ENCODE measurements around the gene CTNND2.
A peak's percentile ranks its signal among the peaks of the same experiment; 100 is the strongest.
"Not testable (repeated sequence)": the region's sequence is repeated elsewhere in the genome, so short reads cannot be mapped to it uniquely, and the experiment has no call there.

Gene CTNND2

GRCh38 chr5:11449217-11449616, 455.0 kb downstream of the CTNND2 start:
- no peak for DNase-seq

GRCh38 chr5:11443831-11444230, 460.4 kb downstream of the CTNND2 start:
- peak; percentile 26 for DNase-seq

GRCh38 chr5:11432116-11432515, 472.1 kb downstream of the CTNND2 start:
- no peak for DNase-seq

- peak; percentile 63 for DNase-seq
These were observed 475.0 kb downstream of the CTNND2 start for GRCh38 chr5:11429254-11429653.

GRCh38 chr5:11427569-11427968, 476.7 kb downstream of the CTNND2 start:
- no peak for DNase-seq

- no peak for DNase-seq
These were observed 477.8 kb downstream of the CTNND2 start for GRCh38 chr5:11426442-11426841.

GRCh38 chr5:11422342-11422741, 481.9 kb downstream of the CTNND2 start:
- no peak for DNase-seq

GRCh38 chr5:11420969-11421368, 483.3 kb downstream of the CTNND2 start:
- no peak for DNase-seq

- DNase-seq: no peak
These were observed 488.5 kb downstream of the CTNND2 start for GRCh38 chr5:11415751-11416150.

- DNase-seq: not testable (repeated sequence)
These were observed 489.5 kb downstream of the CTNND2 start for GRCh38 chr5:11414732-11415131.

- DNase-seq: no peak
These were observed 492.6 kb downstream of the CTNND2 start for GRCh38 chr5:11411621-11412020.

- DNase-seq: peak; percentile 11
These were observed 496.6 kb downstream of the CTNND2 start for GRCh38 chr5:11407556-11408145.

GRCh38 chr5:11400316-11400715, 503.9 kb downstream of the CTNND2 start:
- DNase-seq: no peak

- no peak for DNase-seq
These were observed 505.5 kb downstream of the CTNND2 start for GRCh38 chr5:11398728-11399127.

- peak; percentile 71 for DNase-seq
These were observed 506.7 kb downstream of the CTNND2 start for GRCh38 chr5:11397549-11397948.

GRCh38 chr5:11396917-11397316, 507.3 kb downstream of the CTNND2 start:
- DNase-seq: peak; percentile 10

- DNase-seq: no peak
These were observed 509.3 kb downstream of the CTNND2 start for GRCh38 chr5:11394933-11395332.

- no peak for DNase-seq
These were observed 513.9 kb downstream of the CTNND2 start for GRCh38 chr5:11390291-11390767.

- DNase-seq: no peak
These were observed 516.9 kb downstream of the CTNND2 start for GRCh38 chr5:11387382-11387781.

- DNase-seq: no peak
These were observed 517.8 kb downstream of the CTNND2 start for GRCh38 chr5:11386398-11386797.

- peak; percentile 68 for DNase-seq
These were observed 518.3 kb downstream of the CTNND2 start for GRCh38 chr5:11385901-11386293.

GRCh38 chr5:11385251-11385900, 518.9 kb downstream of the CTNND2 start:
- DNase-seq: peak; percentile 76

- DNase-seq: peak; percentile 79
These were observed 519.6 kb downstream of the CTNND2 start for GRCh38 chr5:11384441-11385250.

Measured in NCI-H69 (cell line).